ENCODE measurements around the gene APBA1. TPM values are rescaled to one million over a fixed set of nuclear protein-coding genes. Genes with fewer than 3 reads are reported as not detected.
A peak's percentile ranks its signal among the peaks of the same experiment; 100 is the strongest.

APBA1 gene
- total and polyA plus RNA-seq, 5 donors: 3.5 to 9.2 (median 6.2) TPM

- WGBS: 98% methylated on average over 1 of the region's 1 CpG
- intact Hi-C loops (cut with DNase I): no loop called here
- H3K4me1 ChIP-seq (ENCODE audit: control insufficient read depth, insufficient read depth, low read length): no peaks in the 10 kb centered on the region
- no peak for DNase-seq
- ATAC-seq: no peak
- H3K27me3 ChIP-seq (ENCODE audit: control insufficient read depth, insufficient read depth): no peaks in the 10 kb centered on the region
- no peaks in the 10 kb centered on the region for H3K9me3 ChIP-seq (ENCODE audit: control insufficient read depth, low read length)
- no peak overlapping the region for H3K4me3 ChIP-seq (ENCODE audit: low read length)
- H3K27ac ChIP-seq (ENCODE audit: low read length): no peak overlapping the region
Observed at GRCh38 chr9:69577123-69577522, 95.0 kb downstream of the APBA1 start.

GRCh38 chr9:69574057-69574456 is 98.1 kb downstream of the APBA1 start:
- no peaks in the 10 kb centered on the region for H3K9me3 ChIP-seq (ENCODE audit: control insufficient read depth, low read length)
- ATAC-seq (no peak), DNase-seq (no peak)
- no peak overlapping the region for H3K27ac ChIP-seq (ENCODE audit: low read length)
- no peaks in the 10 kb centered on the region for H3K4me1 ChIP-seq (ENCODE audit: control insufficient read depth, insufficient read depth, low read length)
- H3K4me3 ChIP-seq (ENCODE audit: low read length): no peak overlapping the region
- intact Hi-C loops (cut with DNase I): no loop called here
- H3K27me3 ChIP-seq (ENCODE audit: control insufficient read depth, insufficient read depth): no peaks in the 10 kb centered on the region
- WGBS: 54% methylated on average over 4 of the region's 4 CpGs

- intact Hi-C loops (cut with DNase I): no loop called here
- no peaks in the 10 kb centered on the region for H3K9me3 ChIP-seq (ENCODE audit: control insufficient read depth, low read length)
- DNase-seq (no peak), ATAC-seq (no peak)
- WGBS: 42% methylated on average over 4 of the region's 4 CpGs
- no peak overlapping the region for H3K4me3 ChIP-seq (ENCODE audit: low read length)
- H3K4me1 ChIP-seq (ENCODE audit: control insufficient read depth, insufficient read depth, low read length): no peaks in the 10 kb centered on the region
- H3K27ac ChIP-seq (ENCODE audit: low read length): no peak overlapping the region
- no peaks in the 10 kb centered on the region for H3K27me3 ChIP-seq (ENCODE audit: control insufficient read depth, insufficient read depth)
Observed at GRCh38 chr9:69573651-69574050, 98.5 kb downstream of the APBA1 start.

GRCh38 chr9:69572611-69573010 is 99.6 kb downstream of the APBA1 start:
- intact Hi-C loops (cut with DNase I): no loop called here
- DNase-seq (no peak), ATAC-seq (no peak)
- Histone ChIP-seq H3K4me1 (ENCODE audit: control insufficient read depth, insufficient read depth, low read length) (no peaks in the 10 kb centered on the region), H3K4me3 (ENCODE audit: low read length) (no peak overlapping the region), H3K9me3 (ENCODE audit: control insufficient read depth, low read length) (no peaks in the 10 kb centered on the region), H3K27ac (ENCODE audit: low read length) (no peak overlapping the region), H3K27me3 (ENCODE audit: control insufficient read depth, insufficient read depth) (no peaks in the 10 kb centered on the region)

- Histone ChIP-seq H3K9me3 (ENCODE audit: control insufficient read depth, low read length) (no peaks in the 10 kb centered on the region), H3K27ac (ENCODE audit: low read length) (no peak overlapping the region), H3K4me1 (ENCODE audit: control insufficient read depth, insufficient read depth, low read length) (no peaks in the 10 kb centered on the region), H3K27me3 (ENCODE audit: control insufficient read depth, insufficient read depth) (no peaks in the 10 kb centered on the region), H3K4me3 (ENCODE audit: low read length) (no peak overlapping the region)
- no peak for DNase-seq
- no peak for ATAC-seq
- intact Hi-C loops (cut with DNase I): no loop called here
- WGBS: 69% methylated on average over 2 of the region's 2 CpGs
Observed at GRCh38 chr9:69571032-69571431, 101.1 kb downstream of the APBA1 start.

- H3K4me3 ChIP-seq (ENCODE audit: low read length): no peak overlapping the region
- no peaks in the 10 kb centered on the region for H3K9me3 ChIP-seq (ENCODE audit: control insufficient read depth, low read length)
- no peaks in the 10 kb centered on the region for H3K27me3 ChIP-seq (ENCODE audit: control insufficient read depth, insufficient read depth)
- DNase-seq (no peak), ATAC-seq (no peak)
- intact Hi-C loops (cut with DNase I): no loop called here
- H3K4me1 ChIP-seq (ENCODE audit: control insufficient read depth, insufficient read depth, low read length): peaks cover 2% of the 10 kb centered on the region
- WGBS: 35% methylated on average over 3 of the region's 3 CpGs
- H3K27ac ChIP-seq (ENCODE audit: low read length): no peak overlapping the region
Observed at GRCh38 chr9:69569738-69570451, 102.3 kb downstream of the APBA1 start.

GRCh38 chr9:69564557-69564956 is 107.6 kb downstream of the APBA1 start:
- H3K27ac ChIP-seq (ENCODE audit: low read length): no peak overlapping the region
- H3K4me3 ChIP-seq (ENCODE audit: low read length): no peak overlapping the region
- DNase-seq (peak in 1 of 3 donors; percentile 37), ATAC-seq (peak; percentile 31 to 62)
- H3K27me3 ChIP-seq (ENCODE audit: control insufficient read depth, insufficient read depth): no peaks in the 10 kb centered on the region
- no peaks in the 10 kb centered on the region for H3K9me3 ChIP-seq (ENCODE audit: control insufficient read depth, low read length)
- intact Hi-C loops (cut with DNase I): no loop called here
- H3K4me1 ChIP-seq (ENCODE audit: control insufficient read depth, insufficient read depth, low read length): peaks cover 2% of the 10 kb centered on the region
- WGBS: 19% methylated on average over 1 of the region's 1 CpG

GRCh38 chr9:69559126-69559525 is 113.0 kb downstream of the APBA1 start:
- no peaks in the 10 kb centered on the region for H3K4me1 ChIP-seq (ENCODE audit: control insufficient read depth, insufficient read depth, low read length)
- no peak overlapping the region for H3K27ac ChIP-seq (ENCODE audit: low read length)
- no peaks in the 10 kb centered on the region for H3K9me3 ChIP-seq (ENCODE audit: control insufficient read depth, low read length)
- intact Hi-C loops (cut with DNase I): loop anchor here in 1 of 4 donors (10.0 kb wide), 1 partner anchor 116 kb away; the partner anchor contains the start of gene APBA1
- no peaks in the 10 kb centered on the region for H3K27me3 ChIP-seq (ENCODE audit: control insufficient read depth, insufficient read depth)
- ATAC-seq (no peak), DNase-seq (no peak)
- no peak overlapping the region for H3K4me3 ChIP-seq (ENCODE audit: low read length)

- WGBS: 69% methylated on average over 4 of the region's 4 CpGs
- no peak for ATAC-seq
- intact Hi-C loops (cut with DNase I): loop anchor here in 1 of 4 donors (10.0 kb wide), 1 partner anchor 118 kb away; the partner anchor contains the start of gene APBA1
- H3K27me3 ChIP-seq (ENCODE audit: control insufficient read depth, insufficient read depth): no peaks in the 10 kb centered on the region
- no peak overlapping the region for H3K4me3 ChIP-seq (ENCODE audit: low read length)
- H3K4me1 ChIP-seq (ENCODE audit: control insufficient read depth, insufficient read depth, low read length): no peaks in the 10 kb centered on the region
- H3K9me3 ChIP-seq (ENCODE audit: control insufficient read depth, low read length): no peaks in the 10 kb centered on the region
- no peak overlapping the region for H3K27ac ChIP-seq (ENCODE audit: low read length)
- DNase-seq: no peak
Observed at GRCh38 chr9:69556707-69557106, 115.5 kb downstream of the APBA1 start.

- Histone ChIP-seq H3K27ac (ENCODE audit: low read length) (no peak overlapping the region), H3K9me3 (ENCODE audit: control insufficient read depth, low read length) (no peaks in the 10 kb centered on the region), H3K4me3 (ENCODE audit: low read length) (no peak overlapping the region), H3K27me3 (ENCODE audit: control insufficient read depth, insufficient read depth) (no peaks in the 10 kb centered on the region), H3K4me1 (ENCODE audit: control insufficient read depth, insufficient read depth, low read length) (no peaks in the 10 kb centered on the region)
- DNase-seq (no peak), ATAC-seq (no peak)
- intact Hi-C loops (cut with DNase I): loop anchor here in 1 of 4 donors (10.0 kb wide), 1 partner anchor 119 kb away; the partner anchor contains the start of gene APBA1
Observed at GRCh38 chr9:69555802-69556201, 116.4 kb downstream of the APBA1 start.

- WGBS: 41% methylated on average over 6 of the region's 6 CpGs
- no peak for DNase-seq
- intact Hi-C loops (cut with DNase I): loop anchor here in 1 of 4 donors (10.0 kb wide), 1 partner anchor 120 kb away; the partner anchor contains the start of gene APBA1
Observed at GRCh38 chr9:69554945-69555344, 117.2 kb downstream of the APBA1 start.

More at GRCh38 chr9:69554945-69555344, 117.2 kb downstream of the APBA1 start:
- ATAC-seq: peak; percentile 20 to 45
- no peaks in the 10 kb centered on the region for H3K4me1 ChIP-seq (ENCODE audit: control insufficient read depth, insufficient read depth, low read length)
- H3K27ac ChIP-seq (ENCODE audit: low read length): no peak overlapping the region
- H3K4me3 ChIP-seq (ENCODE audit: low read length): no peak overlapping the region
- H3K27me3 ChIP-seq (ENCODE audit: control insufficient read depth, insufficient read depth): no peaks in the 10 kb centered on the region
- H3K9me3 ChIP-seq (ENCODE audit: control insufficient read depth, low read length): no peaks in the 10 kb centered on the region

Data from right cardiac atrium (tissue), 5 donors.